Thyroid gland (tissue), 4 donors: Measurements from ENCODE around the gene HOXC9. TPM values are rescaled to one million over a fixed set of nuclear protein-coding genes. Genes with fewer than 3 reads are reported as not detected.

Experiments used
- DNase-seq, 2 donors: peaks; one replicate each; pipeline ENCODE4 v3.0.0-alpha.2; 2019
- H3K27ac ChIP-seq, 3 donors: fragments of 200-600 bp; sonication (generic); 1 replicate in 2 of 3; 2 replicates in 1 of 3; pipeline ENCODE4 v1.5.1; 2016 to 2019; ENCODE audit warnings: mild to moderate bottlenecking in 1 of 3, moderate library complexity in 1 of 3
- H3K27me3 ChIP-seq: fragments of 200-600 bp; sonication (generic); one replicate; pipeline ENCODE4 v1.5.1; 2019
- H3K36me3 ChIP-seq, 2 donors: fragments of 200-600 bp; sonication (generic); one replicate each; pipeline ENCODE4 v1.5.1; 2016 to 2019
- H3K4me1 ChIP-seq, 2 donors: fragments of 200-600 bp; sonication (generic); one replicate each; pipeline ENCODE4 v1.5.1; 2017 to 2019
- H3K4me3 ChIP-seq, 3 donors: fragments of 200-600 bp; sonication (generic); replicated peaks in 1 of 3; 1 replicate in 2 of 3; 2 replicates in 1 of 3; pipeline ENCODE4 v1.5.1; 2016; ENCODE audit warnings: mild to moderate bottlenecking in 1 of 3
- H3K9me3 ChIP-seq: fragments of 200-600 bp; sonication (generic); one replicate; pipeline ENCODE4 v1.5.1; 2017
- CTCF ChIP-seq, 6 experiments: fragments of 200-600 bp in 3 of 6; fragments of 450-650 bp in 3 of 6; sonication (generic) in 3 of 6; IDR thresholded peaks; one replicate each; pipeline ENCODE4 v1.5.1; 2016 to 2019; ENCODE audit warnings: antibody characterized with exemption in 6 of 6, mild to moderate bottlenecking in 2 of 6, inconsistent platforms in 1 of 6, moderate library complexity in 1 of 6
- POLR2A ChIP-seq, 2 donors: fragments of 450-650 bp; IDR thresholded peaks; one replicate each; pipeline ENCODE4 v1.6.1; 2017; ENCODE audit warnings: antibody characterized with exemption in 2 of 2, mild to moderate bottlenecking in 2 of 2, moderate library complexity in 1 of 2
- WGBS, 2 donors: methylation state at CpG; one replicate each; pipeline ENCODE4 v1.1.5; 2017; 5-methylcytosine and 5-hydroxymethylcytosine counted together
- intact Hi-C: fragments of 100-400 bp; cut with DNase I; formaldehyde crosslinking; loops from one replicate; pipeline ENCODE4 v1.15.1; 2023
- total RNA-seq, 4 donors: library from RNA; depleted of rRNA; stranded (reverse); fragments of >200 nt; gene quantifications; one replicate each; pipeline ENCODE4 v1.2.3, GENCODE V29; 2016

The HOXC9 gene
- total RNA-seq, 4 donors from 2014 or later = 0.22 to 0.27 TPM; not detected in 2

- Histone ChIP-seq H3K9me3 (no peaks in the 10 kb centered on the region), H3K27ac (no peak overlapping the region), H3K36me3 (no peaks in the 10 kb centered on the region), H3K4me3 (peak overlapping the region in 2 of 3 donors; percentile 5 to 27), H3K27me3 (peaks cover 91% of the 10 kb centered on the region), H3K4me1 (peaks cover 11 to 40% of the 10 kb centered on the region in 2 donors)
- intact Hi-C loops = no loop called here
- WGBS, 2 donors = 5 to 7% methylated on average over 26 to 39 of the region's 48 CpGs
- DNase-seq = no peak
- TF ChIP-seq CTCF (IDR thresholded peaks at IDR 0.05) = no peak
- no peak for TF ChIP-seq POLR2A (IDR thresholded peaks at IDR 0.05)
Measured at GRCh38 chr12:53995378-53996239, 4.4 kb upstream of the HOXC9 start.

- no peaks in the 10 kb centered on the region for H3K9me3 ChIP-seq
- H3K27ac ChIP-seq = no peak overlapping the region
- intact Hi-C loops = no loop called here
- DNase-seq = no peak
- H3K4me1 ChIP-seq = peaks cover 11 to 42% of the 10 kb centered on the region in 2 donors
- peaks cover 91% of the 10 kb centered on the region for H3K27me3 ChIP-seq
- peak overlapping the region in 1 of 3 donors; percentile 27 for H3K4me3 ChIP-seq
- WGBS, 2 donors = 33 to 36% methylated on average over 29 of the region's 29 CpGs
- TF ChIP-seq CTCF (IDR thresholded peaks at IDR 0.05) (no peak), POLR2A (IDR thresholded peaks at IDR 0.05) (no peak)
- no peaks in the 10 kb centered on the region for H3K36me3 ChIP-seq
Measured at GRCh38 chr12:53996240-53997203, 3.4 kb upstream of the HOXC9 start.

- intact Hi-C loops = no loop called here
- Histone ChIP-seq H3K4me3 (no peak overlapping the region), H3K4me1 (peaks cover 11 to 42% of the 10 kb centered on the region in 2 donors), H3K9me3 (no peaks in the 10 kb centered on the region), H3K27me3 (peaks cover 89% of the 10 kb centered on the region), H3K36me3 (no peaks in the 10 kb centered on the region), H3K27ac (no peak overlapping the region)
- 9% methylated on average over 35 of the region's 35 CpGs for WGBS, 2 donors
- DNase-seq = no peak
- TF ChIP-seq CTCF (IDR thresholded peaks at IDR 0.05) (no peak), POLR2A (IDR thresholded peaks at IDR 0.05) (no peak)
Measured at GRCh38 chr12:53997204-53998109, 2.5 kb upstream of the HOXC9 start.

- Histone ChIP-seq H3K4me1 (peaks cover 11 to 42% of the 10 kb centered on the region in 2 donors), H3K36me3 (no peaks in the 10 kb centered on the region), H3K4me3 (no peak overlapping the region), H3K27ac (no peak overlapping the region), H3K27me3 (peaks cover 92% of the 10 kb centered on the region), H3K9me3 (no peaks in the 10 kb centered on the region)
- intact Hi-C loops = no loop called here
- no peak for TF ChIP-seq POLR2A (IDR thresholded peaks at IDR 0.05)
- no peak for TF ChIP-seq CTCF (IDR thresholded peaks at IDR 0.05)
- DNase-seq = no peak
- 5 to 13% methylated on average over 8 to 11 of the region's 11 CpGs for WGBS, 2 donors
Measured at GRCh38 chr12:53998110-53998899, 1.7 kb upstream of the HOXC9 start.
